WTC11 (cell line): ENCODE results near the gene CRYBB1. TPM values are rescaled to one million over a fixed set of nuclear protein-coding genes. Genes with fewer than 3 reads are reported as not detected.

ENCODE experiments used
- CREB1 ChIP-seq: sonication (generic); formaldehyde crosslinking; IDR thresholded peaks from 2 replicates; pipeline ENCODE4 v1.8.0; 2023; ENCODE audit warnings: mild to moderate bottlenecking, missing genetic modification reagents
- GTF2I ChIP-seq: fragments of 250-450 bp; sonication (Bioruptor Pico); conservative IDR thresholded peaks from 2 replicates; pipeline ENCODE4 v1.4.0; 2021; ENCODE audit warnings: mild to moderate bottlenecking
- MXD4 ChIP-seq: fragments of 250-450 bp; sonication (Bioruptor Pico); IDR thresholded peaks from 2 replicates; pipeline ENCODE4 v1.8.0; 2021; ENCODE audit warnings: mild to moderate bottlenecking, moderate library complexity, borderline replicate concordance
- NFYB ChIP-seq: sonication (generic); formaldehyde crosslinking; conservative IDR thresholded peaks from 2 replicates; pipeline ENCODE4 v1.8.0; 2022; ENCODE audit warnings: low read depth, missing genetic modification reagents
- NR2C2 ChIP-seq: sonication (generic); formaldehyde crosslinking; IDR thresholded peaks from 2 replicates; pipeline ENCODE4 v1.8.0; 2022; ENCODE audit warnings: mild to moderate bottlenecking, missing genetic modification reagents
- SOX15 ChIP-seq: fragments of 250-450 bp; sonication (Bioruptor Pico); IDR thresholded peaks from 2 replicates; pipeline ENCODE4 v1.9.0; 2021; ENCODE audit warnings: mild to moderate bottlenecking
- TCF7 ChIP-seq: sonication (generic); formaldehyde crosslinking; IDR thresholded peaks from 2 replicates; pipeline ENCODE4 v1.8.0; 2022; ENCODE audit warnings: mild to moderate bottlenecking, low read depth, missing genetic modification reagents, moderate library complexity
- ZNF138 ChIP-seq: sonication (generic); formaldehyde crosslinking; conservative IDR thresholded peaks from 2 replicates; pipeline ENCODE4 v1.8.1; 2022; ENCODE audit warnings: mild to moderate bottlenecking, moderate library complexity, missing genetic modification reagents
- ZNF317 ChIP-seq: sonication (generic); formaldehyde crosslinking; IDR thresholded peaks from 2 replicates; pipeline ENCODE4 v1.8.1; 2023; ENCODE audit warnings: low read depth, mild to moderate bottlenecking, moderate library complexity, missing genetic modification reagents, borderline replicate concordance
- total RNA-seq: library from RNA; stranded (reverse); gene quantifications from 3 replicates; pipeline ENCODE4 v1.2.3, GENCODE V29; 2021
- TF ChIP-seq, protein P1 (sequence below): sonication (generic); formaldehyde crosslinking; IDR thresholded peaks from 2 replicates; pipeline ENCODE4 v1.8.0; 2023; ENCODE audit warnings: missing genetic modification reagents, mild to moderate bottlenecking, borderline replicate concordance
- TF ChIP-seq, protein P2 (sequence below): sonication (generic); formaldehyde crosslinking; conservative IDR thresholded peaks from 2 replicates; pipeline ENCODE4 v1.8.1; 2022; ENCODE audit warnings: mild to moderate bottlenecking, missing genetic modification reagents
- TF ChIP-seq, protein P3 (sequence below): sonication (generic); formaldehyde crosslinking; IDR thresholded peaks from 2 replicates; pipeline ENCODE4 v1.8.0; 2023; ENCODE audit warnings: mild to moderate bottlenecking, missing genetic modification reagents
- TF ChIP-seq, protein P4 (sequence below): sonication (generic); formaldehyde crosslinking; IDR thresholded peaks from 2 replicates; pipeline ENCODE4 v1.8.1; 2022; ENCODE audit warnings: missing genetic modification reagents, borderline replicate concordance
- TF ChIP-seq, protein P5 (sequence below): fragments of 250-450 bp; sonication (Bioruptor Pico); IDR thresholded peaks from 2 replicates; pipeline ENCODE4 v1.9.0; 2021; ENCODE audit warnings: mild to moderate bottlenecking
- TF ChIP-seq, protein P6 (sequence below): sonication (generic); formaldehyde crosslinking; IDR thresholded peaks from 2 replicates; pipeline ENCODE4 v1.8.0; 2022; ENCODE audit warnings: mild to moderate bottlenecking, missing genetic modification reagents

Gene CRYBB1
- total RNA-seq, 1 experiment from 2014 or later: 4.0 TPM

DNA sequence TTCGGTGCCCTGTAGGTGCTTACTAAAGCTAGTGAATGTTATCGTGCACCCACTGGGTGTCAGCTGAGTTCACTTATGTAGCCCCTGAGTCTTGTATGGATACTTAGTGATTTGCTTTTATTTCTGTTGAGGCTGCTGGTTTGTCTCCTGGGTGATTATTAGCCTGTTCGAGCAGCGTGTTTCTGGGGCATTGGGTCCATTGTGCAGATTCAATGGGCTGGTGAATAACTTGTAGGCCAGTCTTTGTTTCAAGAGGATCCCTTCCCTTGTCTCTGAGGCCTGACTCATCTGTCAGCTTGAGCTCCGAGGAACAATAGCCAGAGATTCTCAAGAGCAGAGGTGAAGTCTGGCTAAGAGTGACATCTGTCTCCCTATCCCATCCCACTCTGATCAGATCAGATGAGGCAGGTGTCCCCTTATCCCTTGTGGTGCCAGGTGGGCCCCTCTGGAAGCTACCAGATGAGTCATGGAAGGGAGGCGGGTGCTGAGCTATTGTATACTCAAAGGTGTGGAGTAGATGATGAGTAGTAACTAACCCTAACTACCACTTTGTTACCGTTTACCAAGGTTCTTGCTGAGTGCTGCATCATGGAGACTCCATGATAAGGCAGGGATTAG is 43.2 kb upstream of the CRYBB1 start (continued):
- TF ChIP-seq, protein P1, sequence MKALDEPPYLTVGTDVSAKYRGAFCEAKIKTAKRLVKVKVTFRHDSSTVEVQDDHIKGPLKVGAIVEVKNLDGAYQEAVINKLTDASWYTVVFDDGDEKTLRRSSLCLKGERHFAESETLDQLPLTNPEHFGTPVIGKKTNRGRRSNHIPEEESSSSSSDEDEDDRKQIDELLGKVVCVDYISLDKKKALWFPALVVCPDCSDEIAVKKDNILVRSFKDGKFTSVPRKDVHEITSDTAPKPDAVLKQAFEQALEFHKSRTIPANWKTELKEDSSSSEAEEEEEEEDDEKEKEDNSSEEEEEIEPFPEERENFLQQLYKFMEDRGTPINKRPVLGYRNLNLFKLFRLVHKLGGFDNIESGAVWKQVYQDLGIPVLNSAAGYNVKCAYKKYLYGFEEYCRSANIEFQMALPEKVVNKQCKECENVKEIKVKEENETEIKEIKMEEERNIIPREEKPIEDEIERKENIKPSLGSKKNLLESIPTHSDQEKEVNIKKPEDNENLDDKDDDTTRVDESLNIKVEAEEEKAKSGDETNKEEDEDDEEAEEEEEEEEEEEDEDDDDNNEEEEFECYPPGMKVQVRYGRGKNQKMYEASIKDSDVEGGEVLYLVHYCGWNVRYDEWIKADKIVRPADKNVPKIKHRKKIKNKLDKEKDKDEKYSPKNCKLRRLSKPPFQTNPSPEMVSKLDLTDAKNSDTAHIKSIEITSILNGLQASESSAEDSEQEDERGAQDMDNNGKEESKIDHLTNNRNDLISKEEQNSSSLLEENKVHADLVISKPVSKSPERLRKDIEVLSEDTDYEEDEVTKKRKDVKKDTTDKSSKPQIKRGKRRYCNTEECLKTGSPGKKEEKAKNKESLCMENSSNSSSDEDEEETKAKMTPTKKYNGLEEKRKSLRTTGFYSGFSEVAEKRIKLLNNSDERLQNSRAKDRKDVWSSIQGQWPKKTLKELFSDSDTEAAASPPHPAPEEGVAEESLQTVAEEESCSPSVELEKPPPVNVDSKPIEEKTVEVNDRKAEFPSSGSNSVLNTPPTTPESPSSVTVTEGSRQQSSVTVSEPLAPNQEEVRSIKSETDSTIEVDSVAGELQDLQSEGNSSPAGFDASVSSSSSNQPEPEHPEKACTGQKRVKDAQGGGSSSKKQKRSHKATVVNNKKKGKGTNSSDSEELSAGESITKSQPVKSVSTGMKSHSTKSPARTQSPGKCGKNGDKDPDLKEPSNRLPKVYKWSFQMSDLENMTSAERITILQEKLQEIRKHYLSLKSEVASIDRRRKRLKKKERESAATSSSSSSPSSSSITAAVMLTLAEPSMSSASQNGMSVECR: no peak
- TF ChIP-seq, protein P2, sequence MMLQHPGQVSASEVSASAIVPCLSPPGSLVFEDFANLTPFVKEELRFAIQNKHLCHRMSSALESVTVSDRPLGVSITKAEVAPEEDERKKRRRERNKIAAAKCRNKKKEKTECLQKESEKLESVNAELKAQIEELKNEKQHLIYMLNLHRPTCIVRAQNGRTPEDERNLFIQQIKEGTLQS (CRISPR knock-in tag): no peak
- TF ChIP-seq TCF7 (CRISPR knock-in tag) (no peak), ZNF138 (CRISPR knock-in tag) (no peak), MXD4 (CRISPR knock-in tag) (no peak), NFYB (CRISPR knock-in tag) (no peak), GTF2I (CRISPR knock-in tag) (no peak), CREB1 (CRISPR knock-in tag) (no peak), SOX15 (no peak), ZNF317 (CRISPR knock-in tag) (no peak), NR2C2 (CRISPR knock-in tag) (no peak)
- TF ChIP-seq, protein P3, sequence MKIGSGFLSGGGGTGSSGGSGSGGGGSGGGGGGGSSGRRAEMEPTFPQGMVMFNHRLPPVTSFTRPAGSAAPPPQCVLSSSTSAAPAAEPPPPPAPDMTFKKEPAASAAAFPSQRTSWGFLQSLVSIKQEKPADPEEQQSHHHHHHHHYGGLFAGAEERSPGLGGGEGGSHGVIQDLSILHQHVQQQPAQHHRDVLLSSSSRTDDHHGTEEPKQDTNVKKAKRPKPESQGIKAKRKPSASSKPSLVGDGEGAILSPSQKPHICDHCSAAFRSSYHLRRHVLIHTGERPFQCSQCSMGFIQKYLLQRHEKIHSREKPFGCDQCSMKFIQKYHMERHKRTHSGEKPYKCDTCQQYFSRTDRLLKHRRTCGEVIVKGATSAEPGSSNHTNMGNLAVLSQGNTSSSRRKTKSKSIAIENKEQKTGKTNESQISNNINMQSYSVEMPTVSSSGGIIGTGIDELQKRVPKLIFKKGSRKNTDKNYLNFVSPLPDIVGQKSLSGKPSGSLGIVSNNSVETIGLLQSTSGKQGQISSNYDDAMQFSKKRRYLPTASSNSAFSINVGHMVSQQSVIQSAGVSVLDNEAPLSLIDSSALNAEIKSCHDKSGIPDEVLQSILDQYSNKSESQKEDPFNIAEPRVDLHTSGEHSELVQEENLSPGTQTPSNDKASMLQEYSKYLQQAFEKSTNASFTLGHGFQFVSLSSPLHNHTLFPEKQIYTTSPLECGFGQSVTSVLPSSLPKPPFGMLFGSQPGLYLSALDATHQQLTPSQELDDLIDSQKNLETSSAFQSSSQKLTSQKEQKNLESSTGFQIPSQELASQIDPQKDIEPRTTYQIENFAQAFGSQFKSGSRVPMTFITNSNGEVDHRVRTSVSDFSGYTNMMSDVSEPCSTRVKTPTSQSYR (CRISPR knock-in tag): no peak
- TF ChIP-seq, protein P4, sequence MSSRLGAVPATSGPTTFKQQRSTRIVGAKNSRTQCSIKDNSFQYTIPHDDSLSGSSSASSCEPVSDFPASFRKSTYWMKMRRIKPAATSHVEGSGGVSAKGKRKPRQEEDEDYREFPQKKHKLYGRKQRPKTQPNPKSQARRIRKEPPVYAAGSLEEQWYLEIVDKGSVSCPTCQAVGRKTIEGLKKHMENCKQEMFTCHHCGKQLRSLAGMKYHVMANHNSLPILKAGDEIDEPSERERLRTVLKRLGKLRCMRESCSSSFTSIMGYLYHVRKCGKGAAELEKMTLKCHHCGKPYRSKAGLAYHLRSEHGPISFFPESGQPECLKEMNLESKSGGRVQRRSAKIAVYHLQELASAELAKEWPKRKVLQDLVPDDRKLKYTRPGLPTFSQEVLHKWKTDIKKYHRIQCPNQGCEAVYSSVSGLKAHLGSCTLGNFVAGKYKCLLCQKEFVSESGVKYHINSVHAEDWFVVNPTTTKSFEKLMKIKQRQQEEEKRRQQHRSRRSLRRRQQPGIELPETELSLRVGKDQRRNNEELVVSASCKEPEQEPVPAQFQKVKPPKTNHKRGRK (CRISPR knock-in tag): no peak
- TF ChIP-seq, protein P5, sequence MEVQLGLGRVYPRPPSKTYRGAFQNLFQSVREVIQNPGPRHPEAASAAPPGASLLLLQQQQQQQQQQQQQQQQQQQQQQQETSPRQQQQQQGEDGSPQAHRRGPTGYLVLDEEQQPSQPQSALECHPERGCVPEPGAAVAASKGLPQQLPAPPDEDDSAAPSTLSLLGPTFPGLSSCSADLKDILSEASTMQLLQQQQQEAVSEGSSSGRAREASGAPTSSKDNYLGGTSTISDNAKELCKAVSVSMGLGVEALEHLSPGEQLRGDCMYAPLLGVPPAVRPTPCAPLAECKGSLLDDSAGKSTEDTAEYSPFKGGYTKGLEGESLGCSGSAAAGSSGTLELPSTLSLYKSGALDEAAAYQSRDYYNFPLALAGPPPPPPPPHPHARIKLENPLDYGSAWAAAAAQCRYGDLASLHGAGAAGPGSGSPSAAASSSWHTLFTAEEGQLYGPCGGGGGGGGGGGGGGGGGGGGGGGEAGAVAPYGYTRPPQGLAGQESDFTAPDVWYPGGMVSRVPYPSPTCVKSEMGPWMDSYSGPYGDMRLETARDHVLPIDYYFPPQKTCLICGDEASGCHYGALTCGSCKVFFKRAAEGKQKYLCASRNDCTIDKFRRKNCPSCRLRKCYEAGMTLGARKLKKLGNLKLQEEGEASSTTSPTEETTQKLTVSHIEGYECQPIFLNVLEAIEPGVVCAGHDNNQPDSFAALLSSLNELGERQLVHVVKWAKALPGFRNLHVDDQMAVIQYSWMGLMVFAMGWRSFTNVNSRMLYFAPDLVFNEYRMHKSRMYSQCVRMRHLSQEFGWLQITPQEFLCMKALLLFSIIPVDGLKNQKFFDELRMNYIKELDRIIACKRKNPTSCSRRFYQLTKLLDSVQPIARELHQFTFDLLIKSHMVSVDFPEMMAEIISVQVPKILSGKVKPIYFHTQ: no peak
- TF ChIP-seq, protein P6, sequence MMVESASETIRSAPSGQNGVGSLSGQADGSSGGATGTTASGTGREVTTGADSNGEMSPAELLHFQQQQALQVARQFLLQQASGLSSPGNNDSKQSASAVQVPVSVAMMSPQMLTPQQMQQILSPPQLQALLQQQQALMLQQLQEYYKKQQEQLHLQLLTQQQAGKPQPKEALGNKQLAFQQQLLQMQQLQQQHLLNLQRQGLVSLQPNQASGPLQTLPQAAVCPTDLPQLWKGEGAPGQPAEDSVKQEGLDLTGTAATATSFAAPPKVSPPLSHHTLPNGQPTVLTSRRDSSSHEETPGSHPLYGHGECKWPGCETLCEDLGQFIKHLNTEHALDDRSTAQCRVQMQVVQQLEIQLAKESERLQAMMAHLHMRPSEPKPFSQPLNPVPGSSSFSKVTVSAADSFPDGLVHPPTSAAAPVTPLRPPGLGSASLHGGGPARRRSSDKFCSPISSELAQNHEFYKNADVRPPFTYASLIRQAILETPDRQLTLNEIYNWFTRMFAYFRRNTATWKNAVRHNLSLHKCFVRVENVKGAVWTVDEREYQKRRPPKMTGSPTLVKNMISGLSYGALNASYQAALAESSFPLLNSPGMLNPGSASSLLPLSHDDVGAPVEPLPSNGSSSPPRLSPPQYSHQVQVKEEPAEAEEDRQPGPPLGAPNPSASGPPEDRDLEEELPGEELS (CRISPR knock-in tag): no peak
